Endothelial cell of umbilical vein (primary cell): ENCODE measurements around the gene ASB8.

Source experiments
- EZH2 ChIP-seq: IDR thresholded peaks from 2 replicates; pipeline ENCODE4 v1.6.1; 2012; ENCODE audit warnings: borderline replicate concordance, low read depth, mild to moderate bottlenecking, moderate library complexity, low read length, inconsistent platforms; ENCODE audit not compliant: severe bottlenecking
- TF ChIP-seq, protein P1 (sequence below), 2 donors: IDR thresholded peaks; 1 replicate in 1 of 2; 2 replicates in 1 of 2; pipeline ENCODE4 v1.5.1; 2011; ENCODE audit warnings: low read length in 2 of 2, mild to moderate bottlenecking in 2 of 2, moderate library complexity in 2 of 2, control low read depth in 1 of 2, inconsistent platforms in 1 of 2, low read depth in 1 of 2; ENCODE audit not compliant: insufficient read depth in 1 of 2; ENCODE audit errors: extremely low read depth in 1 of 2
- TF ChIP-seq, protein P2 (sequence below): IDR thresholded peaks from 2 replicates; pipeline ENCODE4 v1.6.1; 2011; ENCODE audit not compliant: insufficient read depth, insufficient read length

DNA sequence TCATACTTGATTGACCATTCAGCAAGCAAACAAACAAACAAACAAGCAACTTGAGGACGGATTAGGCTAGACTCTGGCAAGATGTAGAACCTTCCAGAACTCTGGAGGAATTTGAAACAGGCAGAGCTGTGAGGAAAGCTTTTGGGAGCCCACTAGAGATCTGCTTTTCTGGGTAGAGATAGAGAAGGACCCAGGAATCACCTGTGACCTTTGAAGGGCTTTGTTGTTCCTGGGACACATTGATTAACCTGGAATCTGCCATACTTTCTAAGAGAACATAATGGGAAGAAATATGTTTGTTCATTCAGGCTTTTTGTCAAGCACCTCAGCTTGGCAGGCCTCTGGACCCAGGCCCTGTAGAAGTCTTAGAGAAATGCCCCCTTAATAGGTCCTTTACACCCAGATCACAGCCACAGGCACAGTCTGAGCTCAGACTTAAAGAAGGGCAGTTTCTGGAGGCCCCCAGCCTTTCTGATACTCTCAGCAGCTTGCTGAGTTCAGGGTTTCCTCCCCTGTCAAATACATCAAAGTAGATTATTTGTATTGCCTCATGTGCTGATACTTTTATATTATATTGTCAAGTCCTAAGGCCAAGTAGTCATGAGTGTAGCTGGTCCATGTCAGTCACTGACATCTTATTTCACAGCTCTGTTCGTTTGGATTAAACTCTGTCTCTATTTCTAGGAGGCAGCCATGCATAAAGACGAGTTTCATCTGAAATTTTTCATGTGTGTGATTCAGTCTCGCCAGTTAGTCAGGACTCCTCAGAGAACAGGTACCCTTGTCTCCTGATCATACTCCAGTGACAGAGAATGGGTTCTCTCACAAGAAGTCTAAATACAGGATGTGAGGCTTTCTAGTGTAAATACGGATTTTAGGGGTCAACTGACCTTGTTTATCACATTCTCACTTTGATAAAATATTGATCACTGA lies 50.4 kb downstream of the ASB8 start:
- TF ChIP-seq, protein P1, sequence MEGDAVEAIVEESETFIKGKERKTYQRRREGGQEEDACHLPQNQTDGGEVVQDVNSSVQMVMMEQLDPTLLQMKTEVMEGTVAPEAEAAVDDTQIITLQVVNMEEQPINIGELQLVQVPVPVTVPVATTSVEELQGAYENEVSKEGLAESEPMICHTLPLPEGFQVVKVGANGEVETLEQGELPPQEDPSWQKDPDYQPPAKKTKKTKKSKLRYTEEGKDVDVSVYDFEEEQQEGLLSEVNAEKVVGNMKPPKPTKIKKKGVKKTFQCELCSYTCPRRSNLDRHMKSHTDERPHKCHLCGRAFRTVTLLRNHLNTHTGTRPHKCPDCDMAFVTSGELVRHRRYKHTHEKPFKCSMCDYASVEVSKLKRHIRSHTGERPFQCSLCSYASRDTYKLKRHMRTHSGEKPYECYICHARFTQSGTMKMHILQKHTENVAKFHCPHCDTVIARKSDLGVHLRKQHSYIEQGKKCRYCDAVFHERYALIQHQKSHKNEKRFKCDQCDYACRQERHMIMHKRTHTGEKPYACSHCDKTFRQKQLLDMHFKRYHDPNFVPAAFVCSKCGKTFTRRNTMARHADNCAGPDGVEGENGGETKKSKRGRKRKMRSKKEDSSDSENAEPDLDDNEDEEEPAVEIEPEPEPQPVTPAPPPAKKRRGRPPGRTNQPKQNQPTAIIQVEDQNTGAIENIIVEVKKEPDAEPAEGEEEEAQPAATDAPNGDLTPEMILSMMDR (IDR thresholded peaks at IDR 0.05; ENCODE audit: extremely low read depth in 1 of 2, insufficient read depth in 1 of 2, low read depth in 1 of 2, low read length in 2 of 2), result no peak
- TF ChIP-seq, protein P2, sequence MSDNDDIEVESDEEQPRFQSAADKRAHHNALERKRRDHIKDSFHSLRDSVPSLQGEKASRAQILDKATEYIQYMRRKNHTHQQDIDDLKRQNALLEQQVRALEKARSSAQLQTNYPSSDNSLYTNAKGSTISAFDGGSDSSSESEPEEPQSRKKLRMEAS, result no peak
- no peak for TF ChIP-seq EZH2
